Stimulated activated CD8-positive, alpha-beta memory T cell treated with anti-CD3 and anti-CD28 coated beads, Interleukin-15, amount 100 ng/mL, for 4 hours (primary cell): Measurements from ENCODE around the gene CD209.
"Not testable (repeated sequence)": the region's sequence is repeated elsewhere in the genome, so short reads cannot be mapped to it uniquely, and the experiment has no call there.

Experiments
- DNase-seq, 2 donors: peaks; one replicate each; pipeline ENCODE4 v3.0.0-alpha.2; 2020; ENCODE audit warnings: low read depth in 2 of 2

Gene CD209

GRCh38 chr19:7767487-7767886 is 20.2 kb upstream of the CD209 start:
- DNase-seq = no peak

DNA sequence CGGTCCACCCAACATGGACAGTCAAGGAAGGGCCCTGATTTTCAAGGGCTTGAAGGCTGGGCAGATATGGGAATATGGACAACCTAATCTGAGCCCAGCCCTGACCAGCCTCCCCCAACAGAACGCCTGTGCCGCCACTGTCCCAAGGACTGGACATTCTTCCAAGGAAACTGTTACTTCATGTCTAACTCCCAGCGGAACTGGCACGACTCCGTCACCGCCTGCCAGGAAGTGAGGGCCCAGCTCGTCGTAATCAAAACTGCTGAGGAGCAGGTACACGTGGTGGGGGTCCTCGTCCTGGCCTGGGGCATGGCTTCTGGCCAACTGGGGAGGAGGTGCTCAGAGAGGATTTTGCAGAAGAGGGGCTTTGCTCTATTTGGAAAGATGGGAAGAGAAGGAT is 19.2 kb upstream of the CD209 start:
- no peak for DNase-seq

DNA sequence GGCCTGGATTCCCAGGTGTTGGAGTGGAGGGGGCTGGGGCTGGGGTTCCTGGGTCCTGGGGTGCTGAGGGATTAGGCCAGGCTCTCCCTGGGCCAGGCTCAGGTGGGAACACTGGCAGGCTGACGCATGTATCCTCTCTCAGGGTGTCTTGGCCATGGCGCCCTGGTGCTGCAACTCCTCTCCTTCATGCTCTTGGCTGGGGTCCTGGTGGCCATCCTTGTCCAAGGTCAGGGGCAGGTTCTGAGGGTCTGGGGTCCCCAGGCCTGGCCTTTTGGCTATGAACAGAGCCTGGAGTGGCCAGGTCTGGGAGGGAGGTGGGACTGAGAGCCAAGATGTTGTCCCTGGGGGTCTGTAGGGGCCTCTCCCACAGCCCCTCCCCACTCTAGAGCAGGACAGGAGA is 17.7 kb upstream of the CD209 start:
- not testable (repeated sequence) for DNase-seq

GRCh38 chr19:7764157-7764556 is 16.8 kb upstream of the CD209 start:
- not testable (repeated sequence) for DNase-seq

DNA sequence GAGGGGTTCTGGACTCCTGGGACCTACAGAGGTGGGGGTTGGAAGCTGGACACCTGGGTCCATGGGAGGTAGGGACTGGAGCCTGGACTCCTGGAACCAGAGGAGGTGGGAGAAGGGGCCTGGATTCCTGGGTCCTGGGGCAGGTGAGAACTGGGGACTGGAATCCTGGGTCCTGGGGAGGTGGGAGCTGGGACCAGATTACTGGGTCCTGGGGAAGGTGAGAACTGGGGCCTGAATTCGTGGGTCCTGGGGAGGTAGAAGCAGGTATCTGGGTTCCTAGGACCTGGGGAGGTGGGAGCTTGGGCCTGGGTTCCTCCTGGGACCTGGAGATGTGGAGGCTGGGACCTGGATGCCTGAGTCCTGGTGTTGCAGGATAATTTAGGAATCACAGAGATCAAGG is 16.4 kb upstream of the CD209 start:
- no peak for DNase-seq

DNA sequence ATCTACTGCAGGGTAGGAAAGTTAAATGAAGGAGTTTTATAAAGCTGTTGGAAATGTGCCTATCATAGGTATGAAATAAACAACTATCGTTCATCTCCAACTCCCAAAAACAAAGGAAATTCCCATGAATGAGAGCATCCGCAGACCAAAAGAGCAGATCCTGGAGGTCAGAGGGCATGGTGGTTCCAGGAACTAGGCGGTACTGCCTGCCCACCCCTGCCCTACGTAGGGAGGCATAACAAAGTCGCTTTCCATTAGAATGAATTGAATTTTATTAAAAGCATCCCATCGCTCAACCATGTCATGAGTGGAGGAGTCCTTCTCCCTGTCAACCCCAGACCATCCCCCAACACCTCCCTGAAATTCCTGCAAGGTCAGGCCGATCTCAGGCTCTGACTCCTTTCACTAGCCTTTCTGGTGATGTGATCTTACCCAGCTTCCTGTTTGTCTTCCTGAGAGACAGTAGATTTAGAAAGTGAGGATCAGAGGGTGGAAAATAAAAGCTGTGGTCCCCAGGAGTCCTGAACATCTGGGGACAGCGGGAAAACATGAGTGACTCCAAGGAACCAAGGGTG is 15.5 kb upstream of the CD209 start, which contains the start of gene CLEC4M:
CLEC4M (plus strand) TSS at position 525 of the 575 bp plus-strand sequence; CDS start at position 549, 24 bp downstream.
- DNase-seq = no peak

DNA sequence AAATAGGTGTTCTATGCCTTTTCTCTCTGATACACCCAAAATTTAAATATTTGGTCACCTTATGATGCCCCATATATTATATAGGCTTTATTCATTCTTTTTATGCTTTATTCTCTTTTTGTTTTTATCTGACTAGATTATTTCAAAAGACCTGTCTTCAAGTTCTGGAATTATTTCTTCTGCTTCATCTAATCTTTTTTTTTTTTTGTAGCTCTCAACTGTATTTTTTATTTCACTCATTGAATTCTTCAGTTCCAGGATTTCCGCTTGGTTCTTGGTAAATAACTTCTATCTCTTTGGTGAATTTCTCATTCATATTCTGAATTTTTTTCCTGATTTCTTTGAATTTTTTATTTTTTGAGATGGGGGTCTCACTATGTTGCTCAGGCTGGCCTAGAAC is 11.8 kb upstream of the CD209 start:
- no peak for DNase-seq

GRCh38 chr19:7757358-7757757 is 10.0 kb upstream of the CD209 start:
- no peak for DNase-seq

DNA sequence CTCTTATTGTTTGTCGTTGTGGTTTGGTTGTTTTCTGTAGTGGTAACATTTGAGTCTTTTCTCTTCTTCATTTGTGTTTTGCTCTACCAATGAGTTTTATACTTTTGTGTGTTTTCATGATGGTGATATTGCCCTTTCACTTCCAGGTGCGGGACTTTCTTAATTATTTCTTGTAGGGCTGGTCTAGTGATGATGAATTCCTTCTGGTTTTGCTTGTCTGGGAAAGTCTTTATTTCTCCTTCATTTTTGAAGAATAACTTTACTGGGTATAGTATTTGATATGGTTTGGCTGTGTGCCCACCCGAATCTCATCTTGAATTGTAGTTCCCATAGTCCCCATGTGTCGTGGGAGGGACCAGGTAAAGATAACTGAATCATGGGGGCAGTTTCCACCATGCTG is 8.9 kb upstream of the CD209 start:
- DNase-seq = no peak

GRCh38 chr19:7751157-7751783 is 3.9 kb upstream of the CD209 start:
- peak in 1 of 2 donors; percentile 38 for DNase-seq

DNA sequence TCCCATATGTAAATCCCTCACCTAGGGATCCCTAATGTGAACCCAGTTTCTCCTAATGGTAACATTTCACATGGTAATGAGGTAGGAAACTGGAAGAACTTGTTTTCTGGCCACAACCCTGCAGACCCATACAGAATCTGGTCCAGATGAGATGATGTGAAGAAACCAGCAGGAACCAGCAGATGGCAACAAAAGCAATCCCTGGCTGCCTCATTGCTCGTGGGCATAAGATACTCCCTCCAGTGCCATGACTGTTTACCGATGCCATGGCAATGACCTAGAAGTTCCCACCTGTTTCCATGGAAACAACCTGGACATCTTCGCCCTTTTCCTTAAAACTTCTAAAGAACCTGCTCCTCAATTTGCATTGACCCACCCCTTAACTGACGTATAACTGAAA is 1.4 kb upstream of the CD209 start:
- DNase-seq = no peak

GRCh38 chr19:7748171-7748570 is 837 bp upstream of the CD209 start:
- DNase-seq = no peak

GRCh38 chr19:7746306-7746705 is 1.0 kb downstream of the CD209 start:
- DNase-seq = not testable (repeated sequence)

GRCh38 chr19:7744871-7745650 is 2.3 kb downstream of the CD209 start:
- DNase-seq = no peak

DNA sequence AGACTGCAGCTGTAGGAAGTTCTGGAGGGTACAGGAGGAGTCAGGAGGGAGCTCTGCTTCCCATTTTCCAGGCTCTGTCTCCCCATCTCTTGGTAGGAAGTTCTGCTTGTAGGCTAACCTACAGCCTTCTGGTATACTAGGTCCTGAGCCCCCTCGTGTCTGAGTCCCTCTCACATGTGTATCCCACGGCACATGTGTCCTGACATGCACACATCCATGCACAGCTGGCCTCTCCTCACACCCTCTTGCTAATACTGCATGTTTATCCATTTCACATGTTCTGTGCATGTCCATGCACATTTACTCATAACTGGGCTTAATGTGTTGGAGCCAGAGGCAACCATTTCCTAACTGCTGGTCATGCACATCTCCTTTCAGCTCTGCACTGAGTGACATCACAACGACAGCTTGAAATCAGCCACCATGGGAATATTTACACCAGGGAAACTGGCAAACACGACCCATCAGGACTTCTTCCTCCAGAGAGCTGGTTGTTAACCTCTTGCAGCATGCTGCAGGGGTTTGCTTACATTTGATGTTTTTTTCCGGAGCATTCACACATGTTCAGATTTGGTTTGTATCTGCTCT is 3.0 kb downstream of the CD209 start:
- no peak for DNase-seq

DNA sequence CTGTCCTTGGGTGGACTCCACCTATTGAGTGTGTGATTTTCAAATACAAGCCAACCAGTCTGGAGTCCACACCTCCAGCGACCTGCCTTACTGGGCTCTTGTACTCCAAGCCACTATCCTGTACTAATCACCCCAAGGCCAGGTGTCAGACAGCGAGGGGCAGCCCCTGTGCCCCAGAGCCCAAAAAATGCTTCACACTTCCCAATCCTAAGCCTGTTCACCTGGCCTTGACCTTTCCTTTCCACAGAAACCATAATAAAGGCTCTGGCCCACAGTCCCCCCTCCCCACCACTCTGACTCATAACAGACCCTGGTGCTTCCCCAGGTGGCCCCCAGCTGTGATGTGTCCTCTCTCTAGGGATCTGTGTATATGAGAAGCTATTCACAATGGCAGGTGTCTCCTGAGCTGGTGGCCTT is 3.9 kb downstream of the CD209 start:
- peak in 1 of 2 donors; percentile 10 for DNase-seq

DNA sequence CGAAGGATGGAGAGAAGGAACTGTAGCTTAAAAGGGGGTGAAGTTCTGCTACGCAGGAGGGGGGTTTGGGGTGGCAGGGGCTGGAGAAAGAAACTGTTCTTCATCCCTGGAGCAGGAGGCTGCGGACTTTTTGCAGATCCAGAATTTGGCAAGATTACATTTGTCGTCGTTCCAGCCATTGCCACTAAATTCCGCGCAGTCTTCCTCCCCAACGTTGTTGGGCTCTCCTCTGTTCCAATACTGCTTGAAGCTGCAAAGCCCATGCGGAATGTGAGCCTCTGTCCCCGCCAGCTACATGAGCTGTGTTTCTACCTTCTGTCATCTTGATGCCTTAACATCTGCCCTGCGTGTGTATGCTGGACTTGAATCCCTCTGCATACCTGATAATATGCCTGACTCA is 4.3 kb downstream of the CD209 start:
- DNase-seq = no peak

GRCh38 chr19:7742575-7742974 is 4.8 kb downstream of the CD209 start:
- DNase-seq = no peak

- no peak for DNase-seq
These were observed 6.7 kb downstream of the CD209 start for GRCh38 chr19:7740682-7741054.

- DNase-seq = no peak
These were observed 7.3 kb downstream of the CD209 start for GRCh38 chr19:7739801-7740681.

- DNase-seq = no peak
These were observed 8.1 kb downstream of the CD209 start for GRCh38 chr19:7739211-7739755.
